GM12875 (cell line): Measurements from ENCODE around the gene NADSYN1.

ENCODE experiments used
- H3K4me3 ChIP-seq: one replicate; pipeline ENCODE4 v1.5.1; 2011; ENCODE audit warnings: low read depth, low read length, control low read depth
- TF ChIP-seq, protein P1 (sequence below): IDR thresholded peaks from 2 replicates; pipeline ENCODE4 v1.5.1; 2011; ENCODE audit warnings: low read depth, mild to moderate bottlenecking, control low read depth, inconsistent platforms, low read length, moderate library complexity, borderline replicate concordance; ENCODE audit not compliant: insufficient read depth

Gene NADSYN1

GRCh38 chr11:71453037-71453917 is at the start of gene NADSYN1:
NADSYN1 (plus strand) TSS chr11:71453203; CDS start chr11:71453297, 94 bp downstream.
- TF ChIP-seq, protein P1, sequence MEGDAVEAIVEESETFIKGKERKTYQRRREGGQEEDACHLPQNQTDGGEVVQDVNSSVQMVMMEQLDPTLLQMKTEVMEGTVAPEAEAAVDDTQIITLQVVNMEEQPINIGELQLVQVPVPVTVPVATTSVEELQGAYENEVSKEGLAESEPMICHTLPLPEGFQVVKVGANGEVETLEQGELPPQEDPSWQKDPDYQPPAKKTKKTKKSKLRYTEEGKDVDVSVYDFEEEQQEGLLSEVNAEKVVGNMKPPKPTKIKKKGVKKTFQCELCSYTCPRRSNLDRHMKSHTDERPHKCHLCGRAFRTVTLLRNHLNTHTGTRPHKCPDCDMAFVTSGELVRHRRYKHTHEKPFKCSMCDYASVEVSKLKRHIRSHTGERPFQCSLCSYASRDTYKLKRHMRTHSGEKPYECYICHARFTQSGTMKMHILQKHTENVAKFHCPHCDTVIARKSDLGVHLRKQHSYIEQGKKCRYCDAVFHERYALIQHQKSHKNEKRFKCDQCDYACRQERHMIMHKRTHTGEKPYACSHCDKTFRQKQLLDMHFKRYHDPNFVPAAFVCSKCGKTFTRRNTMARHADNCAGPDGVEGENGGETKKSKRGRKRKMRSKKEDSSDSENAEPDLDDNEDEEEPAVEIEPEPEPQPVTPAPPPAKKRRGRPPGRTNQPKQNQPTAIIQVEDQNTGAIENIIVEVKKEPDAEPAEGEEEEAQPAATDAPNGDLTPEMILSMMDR, result no peak
- H3K4me3 ChIP-seq, result peak within 1 kb of the TSS; percentile 73

DNA sequence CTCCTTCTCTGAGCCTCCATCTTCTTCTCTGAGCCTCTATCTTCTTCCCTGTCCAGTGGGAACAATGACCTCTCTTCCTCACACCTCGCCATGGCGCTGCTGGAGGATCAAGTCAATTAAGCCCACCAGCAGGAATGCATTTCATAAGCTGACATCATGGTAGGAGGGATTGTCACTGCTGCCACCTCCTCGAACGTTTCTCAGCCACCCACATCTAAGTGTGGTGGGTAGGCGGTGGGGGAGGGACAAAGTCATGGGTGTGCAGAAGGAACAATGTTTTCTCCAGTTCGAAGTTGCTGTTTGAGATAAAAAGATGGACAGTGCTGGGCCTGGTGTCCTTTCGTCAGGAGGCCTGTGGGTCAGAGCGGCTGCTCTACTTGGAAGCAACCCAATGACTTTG is 48.8 kb upstream of the NADSYN1 start:
- no peak overlapping the region for H3K4me3 ChIP-seq
- TF ChIP-seq, protein P1, result no peak

DNA sequence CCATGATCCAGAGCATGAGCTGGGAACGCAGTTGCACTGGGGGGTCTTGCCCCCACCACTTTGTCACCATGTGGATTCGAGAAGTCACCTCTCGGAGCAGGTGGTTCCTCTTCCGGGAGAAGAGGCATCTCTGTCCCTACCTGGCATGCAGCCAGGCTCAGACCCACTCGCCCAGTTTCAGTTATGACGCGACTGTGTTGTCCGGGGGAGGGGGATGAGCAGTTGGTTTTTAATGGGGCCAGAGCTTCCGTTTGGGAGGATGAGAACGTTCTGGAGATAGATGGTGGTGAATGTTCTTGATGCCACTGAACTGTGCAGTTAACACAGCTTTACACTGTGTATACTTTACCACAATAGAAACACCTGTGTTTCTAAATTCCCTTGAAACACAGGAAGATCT is 46.3 kb upstream of the NADSYN1 start:
- TF ChIP-seq, protein P1, result no peak
- no peak overlapping the region for H3K4me3 ChIP-seq

- TF ChIP-seq, protein P1, result no peak
These were observed 45.6 kb upstream of the NADSYN1 start for GRCh38 chr11:71407356-71407755.

GRCh38 chr11:71408826-71409225 is 44.2 kb upstream of the NADSYN1 start:
- no peak overlapping the region for H3K4me3 ChIP-seq
- TF ChIP-seq, protein P1, result no peak

More at GRCh38 chr11:71407356-71407755, 45.6 kb upstream of the NADSYN1 start:
- no peak overlapping the region for H3K4me3 ChIP-seq

DNA sequence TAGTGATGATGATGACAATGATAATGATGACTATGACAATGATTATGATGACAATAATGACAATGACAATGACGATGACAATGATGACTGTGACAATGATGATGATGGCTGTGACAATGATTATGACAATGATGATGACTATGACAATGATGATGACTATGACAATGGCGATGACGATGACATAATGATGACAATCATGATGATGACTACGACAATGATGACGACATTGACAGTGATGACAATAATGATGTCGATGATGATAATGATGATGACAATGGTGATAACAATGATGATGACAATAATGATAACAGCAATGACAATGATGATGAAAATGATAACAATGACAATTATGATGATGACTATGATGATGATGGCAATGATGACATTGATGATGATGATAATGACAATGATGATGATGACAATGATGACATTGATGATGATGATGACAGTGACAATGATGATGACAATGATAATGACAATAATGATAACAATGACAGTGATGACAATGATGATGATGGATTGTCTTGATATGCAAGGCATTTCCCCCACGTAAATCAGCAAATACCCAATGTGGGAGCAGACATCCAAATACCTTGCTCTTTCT is 42.5 kb upstream of the NADSYN1 start:
- TF ChIP-seq, protein P1, result no peak
- no peak overlapping the region for H3K4me3 ChIP-seq
